GM19467 (cell line): ENCODE measurements around the gene CHTF18.
"Not testable (repeated sequence)": the region's sequence is repeated elsewhere in the genome, so short reads cannot be mapped to it uniquely, and the experiment has no call there.

Experiments used
- ATAC-seq: cut with Tn5 transposase; IDR thresholded peaks from one replicate; pipeline ENCODE4 v1.9.1; 2021; ENCODE audit warnings: mild to moderate bottlenecking, moderate library complexity; ENCODE audit not compliant: unreplicated experiment

CHTF18 gene

GRCh38 chr16:803754-804080, 15.3 kb downstream of the CHTF18 start:
- no peak for ATAC-seq

- no peak for ATAC-seq
Observed at GRCh38 chr16:804193-805048, 16.0 kb downstream of the CHTF18 start.

- no peak for ATAC-seq
Observed at GRCh38 chr16:805474-805873, 17.1 kb downstream of the CHTF18 start.

GRCh38 chr16:807347-808084, 19.1 kb downstream of the CHTF18 start:
- ATAC-seq, result peak; percentile 65

- no peak for ATAC-seq
Observed at GRCh38 chr16:808085-808386, 19.6 kb downstream of the CHTF18 start.

- ATAC-seq, result no peak
Observed at GRCh38 chr16:813204-813915, 24.9 kb downstream of the CHTF18 start.

GRCh38 chr16:813916-814412, 25.5 kb downstream of the CHTF18 start:
- ATAC-seq, result no peak

- no peak for ATAC-seq
Observed at GRCh38 chr16:814974-815373, 26.6 kb downstream of the CHTF18 start.

GRCh38 chr16:815861-816260, 27.4 kb downstream of the CHTF18 start:
- ATAC-seq, result no peak

GRCh38 chr16:817001-817906, 28.8 kb downstream of the CHTF18 start:
- ATAC-seq, result no peak

- ATAC-seq, result no peak
Observed at GRCh38 chr16:818132-818531, 29.7 kb downstream of the CHTF18 start.

- ATAC-seq, result no peak
Observed at GRCh38 chr16:818592-818991, 30.2 kb downstream of the CHTF18 start.

GRCh38 chr16:819336-820043, 31.1 kb downstream of the CHTF18 start:
- no peak for ATAC-seq

- not testable (repeated sequence) for ATAC-seq
Observed at GRCh38 chr16:820044-820408, 31.6 kb downstream of the CHTF18 start.

- no peak for ATAC-seq
Observed at GRCh38 chr16:820748-821147, 32.3 kb downstream of the CHTF18 start.

GRCh38 chr16:821751-822150, 33.3 kb downstream of the CHTF18 start:
- ATAC-seq, result no peak

GRCh38 chr16:822174-822908, 33.9 kb downstream of the CHTF18 start:
- no peak for ATAC-seq

GRCh38 chr16:822909-823297, 34.5 kb downstream of the CHTF18 start:
- ATAC-seq, result no peak

- ATAC-seq, result no peak
Observed at GRCh38 chr16:824194-824593, 35.8 kb downstream of the CHTF18 start.
